OCI-LY3 (cell line): ENCODE data around the gene PAX5.

Experiments
- H2AFZ ChIP-seq: fragments of 200-600, 300-600 bp; shearing (Covaris generic); 2 replicates; pipeline ENCODE4 v1.6.0; 2014; ENCODE audit warnings: antibody characterized with exemption, low read depth, low read length
- H3K27ac ChIP-seq: fragments of 200-600, 300-600 bp; sonication (generic); 2 replicates; pipeline ENCODE4 v1.5.1; 2014; ENCODE audit warnings: mild to moderate bottlenecking, low read length, moderate library complexity, mixed read lengths
- H3K27me3 ChIP-seq: fragments of 200-600, 300-600 bp; sonication (generic); 2 replicates; pipeline ENCODE4 v1.6.1; 2014; ENCODE audit warnings: low read depth, low read length, mixed read lengths
- H3K36me3 ChIP-seq: fragments of 200-600, 300-600 bp; sonication (generic); replicated peaks from 2 replicates; pipeline ENCODE3; 2014; ENCODE audit warnings: low read depth, low read length, mixed read lengths
- H3K4me1 ChIP-seq: fragments of 300-600, 200-600 bp; sonication (generic); 2 replicates; pipeline ENCODE4 v1.6.1; 2014; ENCODE audit warnings: low read length, mixed read lengths
- H3K4me2 ChIP-seq: fragments of 200-600, 300-600 bp; sonication (generic); 2 replicates; pipeline ENCODE4 v1.6.1; 2014; ENCODE audit warnings: low read length, mixed read lengths
- H3K4me3 ChIP-seq: fragments of 300-600, 200-600 bp; sonication (generic); 2 replicates; pipeline ENCODE4 v1.5.1; 2014; ENCODE audit warnings: antibody characterized with exemption, mild to moderate bottlenecking, low read length, moderate library complexity
- H3K79me2 ChIP-seq: fragments of 300-600, 200-600 bp; shearing (Covaris generic); 2 replicates; pipeline ENCODE4 v1.6.1; 2014; ENCODE audit warnings: mild to moderate bottlenecking, low read length, mixed read lengths
- H3K9ac ChIP-seq: fragments of 300-600, 200-600 bp; shearing (Covaris generic); 2 replicates; pipeline ENCODE4 v1.6.0; 2014; ENCODE audit warnings: mild to moderate bottlenecking, low read length, moderate library complexity
- H3K9me3 ChIP-seq: fragments of 200-600, 300-600 bp; shearing (Covaris generic); 2 replicates; pipeline ENCODE4 v1.6.1; 2014; ENCODE audit warnings: low read length, mixed read lengths; ENCODE audit not compliant: insufficient read depth
- H4K20me1 ChIP-seq: fragments of 200-600, 300-600 bp; sonication (generic); 2 replicates; pipeline ENCODE4 v1.6.1; 2016; ENCODE audit warnings: low read length, mixed read lengths; ENCODE audit not compliant: insufficient read depth
- CTCF ChIP-seq: fragments of 200-600, 300-600 bp; sonication (generic); IDR thresholded peaks from 2 replicates; pipeline ENCODE4 v1.5.1; 2014; ENCODE audit warnings: antibody characterized with exemption, low read length, low read depth
- EZH2phosphoT487 ChIP-seq: fragments of 200-600 bp; shearing (Covaris generic); IDR thresholded peaks from 2 replicates; pipeline ENCODE4 v1.6.1; 2018; ENCODE audit warnings: antibody characterized with exemption, mixed run types, low read depth

PAX5 gene

GRCh38 chr9:36992501-36993316 is 41.4 kb downstream of the PAX5 start:
- Histone ChIP-seq H3K9me3 (no peaks in the 10 kb centered on the region), H3K9ac (peak overlapping the region; percentile 72), H3K36me3 (peaks cover 67% of the 10 kb centered on the region), H3K79me2 (peaks cover 99% of the 10 kb centered on the region), H2AFZ (no peak overlapping the region), H3K27me3 (no peaks in the 10 kb centered on the region), H4K20me1 (peaks cover 28% of the 10 kb centered on the region), H3K4me1 (peaks cover 83% of the 10 kb centered on the region), H3K4me2 (peak overlapping the region; percentile 61; the same call in 1 of the 2 replicates), H3K4me3 (no peak overlapping the region), H3K27ac (peak overlapping the region; percentile 93)
- TF ChIP-seq CTCF (no peak), EZH2phosphoT487 (no peak)

- Histone ChIP-seq H3K27me3 (no peaks in the 10 kb centered on the region), H3K9me3 (no peaks in the 10 kb centered on the region), H3K4me2 (0 out of 2 replicates have a peak overlapping the region, but pooled peaks have one; percentile 19), H3K9ac (no peak overlapping the region), H3K36me3 (peaks cover 70% of the 10 kb centered on the region), H3K79me2 (peaks cover 99% of the 10 kb centered on the region), H2AFZ (no peak overlapping the region), H3K27ac (peak overlapping the region; percentile 93), H3K4me1 (peaks cover 72% of the 10 kb centered on the region), H3K4me3 (no peak overlapping the region), H4K20me1 (peaks cover 39% of the 10 kb centered on the region)
- TF ChIP-seq CTCF = peak; percentile 63
- TF ChIP-seq EZH2phosphoT487 = no peak
These were observed 42.4 kb downstream of the PAX5 start for GRCh38 chr9:36991516-36992134.

GRCh38 chr9:36988848-36989247 is 45.2 kb downstream of the PAX5 start:
- H3K27ac ChIP-seq = peak overlapping the region; percentile 44
- H3K4me1 ChIP-seq = peaks cover 45% of the 10 kb centered on the region
- peaks cover 75% of the 10 kb centered on the region for H3K36me3 ChIP-seq
- H3K9ac ChIP-seq = no peak overlapping the region
- H4K20me1 ChIP-seq = peaks cover 59% of the 10 kb centered on the region
- TF ChIP-seq EZH2phosphoT487 = no peak
- TF ChIP-seq CTCF = no peak
- peaks cover 100% of the 10 kb centered on the region for H3K79me2 ChIP-seq
- H3K9me3 ChIP-seq = no peaks in the 10 kb centered on the region
- no peak overlapping the region for H3K4me2 ChIP-seq
- H2AFZ ChIP-seq = no peak overlapping the region
- H3K4me3 ChIP-seq = no peak overlapping the region
- H3K27me3 ChIP-seq = no peaks in the 10 kb centered on the region

- Histone ChIP-seq H3K27ac (no peak overlapping the region), H3K9me3 (no peaks in the 10 kb centered on the region), H3K36me3 (peaks cover 74% of the 10 kb centered on the region), H3K79me2 (peaks cover 100% of the 10 kb centered on the region), H3K27me3 (no peaks in the 10 kb centered on the region), H4K20me1 (peaks cover 69% of the 10 kb centered on the region), H3K4me2 (no peak overlapping the region), H3K4me3 (no peak overlapping the region), H2AFZ (no peak overlapping the region), H3K4me1 (peaks cover 36% of the 10 kb centered on the region), H3K9ac (no peak overlapping the region)
- no peak for TF ChIP-seq EZH2phosphoT487
- TF ChIP-seq CTCF = no peak
These were observed 46.2 kb downstream of the PAX5 start for GRCh38 chr9:36987891-36988290.
